KMS-11 (cell line): Measurements from ENCODE around the gene KRTAP10-12.
"Not testable (repeated sequence)": the region's sequence is repeated elsewhere in the genome, so short reads cannot be mapped to it uniquely, and the experiment has no call there.

Source experiments
- H2AFZ ChIP-seq: fragments of 200-600 bp; sonication (generic); 2 replicates; pipeline ENCODE4 v1.6.1; 2016; ENCODE audit warnings: antibody characterized with exemption, mixed run types, low read depth
- H3K27ac ChIP-seq: fragments of 200-600 bp; sonication (generic); 2 replicates; pipeline ENCODE4 v1.6.1; 2016; ENCODE audit warnings: mild to moderate bottlenecking, mixed run types
- H3K27me3 ChIP-seq: fragments of 200-600 bp; sonication (generic); 2 replicates; pipeline ENCODE4 v1.6.1; 2017; ENCODE audit warnings: mild to moderate bottlenecking, low read depth, mixed run types, moderate library complexity; ENCODE audit not compliant: insufficient read depth
- H3K36me3 ChIP-seq: fragments of 200-600 bp; sonication (generic); 2 replicates; pipeline ENCODE4 v1.6.1; 2017; ENCODE audit warnings: mild to moderate bottlenecking, mixed run types; ENCODE audit not compliant: insufficient read depth
- H3K4me1 ChIP-seq: fragments of 200-600 bp; sonication (generic); 2 replicates; pipeline ENCODE4 v1.6.1; 2016; ENCODE audit warnings: mild to moderate bottlenecking, low read depth, mixed run types; ENCODE audit not compliant: poor library complexity, severe bottlenecking
- H3K4me2 ChIP-seq: fragments of 200-600 bp; sonication (generic); 2 replicates; pipeline ENCODE4 v1.7.0; 2016; ENCODE audit warnings: mild to moderate bottlenecking, mixed run types
- H3K4me3 ChIP-seq: fragments of 200-600 bp; sonication (generic); IDR thresholded peaks from 2 replicates; pipeline ENCODE4 v1.6.1; 2017; ENCODE audit warnings: low read depth, low read length, mixed read lengths; ENCODE audit not compliant: insufficient read depth
- H3K79me2 ChIP-seq: fragments of 200-600 bp; sonication (generic); 2 replicates; pipeline ENCODE4 v1.6.1; 2016; ENCODE audit warnings: low read depth, mixed run types; ENCODE audit not compliant: insufficient read depth
- H3K9ac ChIP-seq: fragments of 200-600 bp; sonication (generic); 2 replicates; pipeline ENCODE4 v1.6.1; 2016; ENCODE audit warnings: mild to moderate bottlenecking, mixed run types
- H4K20me1 ChIP-seq: fragments of 200-600 bp; sonication (generic); 2 replicates; pipeline ENCODE4 v1.6.1; 2016; ENCODE audit warnings: mild to moderate bottlenecking, mixed run types; ENCODE audit not compliant: insufficient read depth
- TF ChIP-seq, protein P1 (sequence below): fragments of 200-600 bp; sonication (generic); conservative IDR thresholded peaks from 2 replicates; pipeline ENCODE4 v1.6.1; 2017; ENCODE audit warnings: low read depth, mild to moderate bottlenecking, antibody characterized with exemption, low read length, moderate library complexity, mixed read lengths

Gene KRTAP10-12, protein sequence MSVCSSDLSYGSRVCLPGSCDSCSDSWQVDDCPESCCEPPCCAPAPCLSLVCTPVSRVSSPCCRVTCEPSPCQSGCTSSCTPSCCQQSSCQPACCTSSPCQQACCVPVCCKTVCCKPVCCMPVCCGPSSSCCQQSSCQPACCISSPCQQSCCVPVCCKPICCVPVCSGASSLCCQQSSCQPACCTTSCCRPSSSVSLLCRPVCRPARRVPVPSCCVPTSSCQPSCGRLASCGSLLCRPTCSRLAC

DNA sequence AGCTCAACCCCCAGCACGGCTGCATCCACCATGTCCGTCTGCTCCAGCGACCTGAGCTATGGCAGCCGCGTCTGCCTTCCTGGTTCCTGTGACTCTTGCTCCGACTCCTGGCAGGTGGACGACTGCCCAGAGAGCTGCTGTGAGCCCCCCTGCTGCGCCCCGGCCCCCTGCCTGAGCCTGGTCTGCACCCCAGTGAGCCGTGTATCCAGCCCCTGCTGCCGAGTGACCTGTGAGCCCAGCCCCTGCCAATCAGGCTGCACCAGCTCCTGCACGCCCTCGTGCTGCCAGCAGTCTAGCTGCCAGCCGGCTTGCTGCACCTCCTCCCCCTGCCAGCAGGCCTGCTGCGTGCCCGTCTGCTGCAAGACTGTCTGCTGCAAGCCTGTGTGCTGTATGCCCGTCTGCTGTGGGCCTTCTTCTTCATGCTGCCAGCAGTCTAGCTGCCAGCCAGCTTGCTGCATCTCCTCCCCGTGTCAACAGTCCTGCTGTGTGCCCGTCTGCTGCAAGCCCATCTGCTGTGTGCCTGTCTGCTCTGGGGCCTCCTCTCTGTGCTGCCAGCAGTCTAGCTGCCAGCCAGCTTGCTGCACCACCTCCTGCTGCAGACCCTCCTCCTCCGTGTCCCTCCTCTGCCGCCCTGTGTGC lies at the start of gene KRTAP10-12:
TSS of gene KRTAP10-12 (plus strand) at position 1 of the 639 bp plus-strand sequence. CDS start at position 31, 30 bp downstream.
- H3K4me3 ChIP-seq, H3K4me2 ChIP-seq, H3K4me1 ChIP-seq, H3K9ac ChIP-seq, H3K36me3 ChIP-seq, H2AFZ ChIP-seq, H4K20me1 ChIP-seq, H3K79me2 ChIP-seq, H3K27ac ChIP-seq: not testable (repeated sequence)
- peaks cover 83% of the 10 kb centered on the region for H3K27me3 ChIP-seq

DNA sequence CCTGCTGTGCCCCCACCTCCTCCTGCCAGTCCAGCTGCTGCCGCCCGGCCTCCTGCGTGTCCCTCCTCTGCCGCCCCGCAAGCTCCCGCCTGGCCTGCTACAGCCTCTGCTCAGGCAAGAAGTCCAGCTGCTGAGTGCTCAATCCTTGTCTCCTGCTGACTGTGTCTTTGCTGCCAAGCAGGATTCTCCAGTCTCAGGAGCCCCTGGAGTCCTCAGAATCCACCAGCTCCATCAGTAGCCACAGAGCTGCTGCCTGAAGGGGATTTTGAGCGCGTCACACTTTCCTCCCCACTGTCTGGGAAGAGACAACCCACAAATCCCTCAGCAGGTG lies 49.8 kb upstream of the KRTAP10-12 start:
- H3K4me3 ChIP-seq = no peak overlapping the region
- TF ChIP-seq, protein P1, sequence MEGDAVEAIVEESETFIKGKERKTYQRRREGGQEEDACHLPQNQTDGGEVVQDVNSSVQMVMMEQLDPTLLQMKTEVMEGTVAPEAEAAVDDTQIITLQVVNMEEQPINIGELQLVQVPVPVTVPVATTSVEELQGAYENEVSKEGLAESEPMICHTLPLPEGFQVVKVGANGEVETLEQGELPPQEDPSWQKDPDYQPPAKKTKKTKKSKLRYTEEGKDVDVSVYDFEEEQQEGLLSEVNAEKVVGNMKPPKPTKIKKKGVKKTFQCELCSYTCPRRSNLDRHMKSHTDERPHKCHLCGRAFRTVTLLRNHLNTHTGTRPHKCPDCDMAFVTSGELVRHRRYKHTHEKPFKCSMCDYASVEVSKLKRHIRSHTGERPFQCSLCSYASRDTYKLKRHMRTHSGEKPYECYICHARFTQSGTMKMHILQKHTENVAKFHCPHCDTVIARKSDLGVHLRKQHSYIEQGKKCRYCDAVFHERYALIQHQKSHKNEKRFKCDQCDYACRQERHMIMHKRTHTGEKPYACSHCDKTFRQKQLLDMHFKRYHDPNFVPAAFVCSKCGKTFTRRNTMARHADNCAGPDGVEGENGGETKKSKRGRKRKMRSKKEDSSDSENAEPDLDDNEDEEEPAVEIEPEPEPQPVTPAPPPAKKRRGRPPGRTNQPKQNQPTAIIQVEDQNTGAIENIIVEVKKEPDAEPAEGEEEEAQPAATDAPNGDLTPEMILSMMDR = no peak

DNA sequence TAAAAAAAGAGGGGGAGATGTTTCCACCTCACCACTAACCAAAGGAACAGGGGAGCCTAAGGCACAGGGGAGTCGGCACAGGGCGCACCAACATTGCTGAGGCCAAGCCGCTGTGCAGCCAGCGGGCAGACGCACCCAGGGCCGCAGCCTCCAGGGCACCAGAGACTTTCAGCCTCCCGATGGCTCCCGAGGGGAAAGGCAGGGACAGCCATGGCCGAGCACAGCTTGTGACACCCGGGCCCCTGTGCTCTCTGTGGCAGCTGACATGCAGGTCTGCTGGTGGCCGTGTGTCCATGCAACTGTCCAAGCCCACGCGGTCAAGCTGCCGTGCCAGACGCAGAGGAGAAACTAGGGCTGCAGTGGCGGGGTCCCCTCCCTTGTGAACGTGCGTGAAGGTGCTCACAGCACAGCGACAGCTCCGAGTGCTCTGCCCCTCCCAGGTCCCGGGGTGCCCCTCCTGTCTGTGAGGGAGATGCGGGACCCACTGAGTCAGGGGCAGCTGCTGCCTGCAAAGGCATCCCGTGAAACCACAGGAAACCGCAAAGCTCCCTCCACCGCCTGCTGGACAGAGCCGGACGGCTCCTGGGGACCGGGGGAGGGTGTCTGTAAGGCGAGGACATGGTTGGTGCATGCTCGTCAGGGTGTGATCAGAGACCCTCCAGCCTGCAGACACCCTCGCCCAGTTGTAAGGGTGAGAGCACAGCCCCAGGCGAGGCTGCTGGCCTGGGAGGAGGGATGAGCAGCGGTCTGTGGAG lies 48.2 kb upstream of the KRTAP10-12 start:
- H3K9ac ChIP-seq = no peak overlapping the region
- H3K36me3 ChIP-seq = no peaks in the 10 kb centered on the region
- no peak overlapping the region for H3K4me3 ChIP-seq
- no peak overlapping the region for H2AFZ ChIP-seq
- H3K27ac ChIP-seq = no peak overlapping the region
- no peak overlapping the region for H3K4me2 ChIP-seq
- no peaks in the 10 kb centered on the region for H4K20me1 ChIP-seq
- TF ChIP-seq, protein P1 = no peak
- H3K79me2 ChIP-seq = no peaks in the 10 kb centered on the region
- peaks cover 82% of the 10 kb centered on the region for H3K27me3 ChIP-seq
- no peaks in the 10 kb centered on the region for H3K4me1 ChIP-seq

More for the DNA sequence above, 49.8 kb upstream of the KRTAP10-12 start:
- Histone ChIP-seq H3K4me2 (no peak overlapping the region), H4K20me1 (no peaks in the 10 kb centered on the region), H3K27me3 (peaks cover 82% of the 10 kb centered on the region), H3K4me1 (no peaks in the 10 kb centered on the region), H3K27ac (no peak overlapping the region), H3K79me2 (no peaks in the 10 kb centered on the region), H3K9ac (no peak overlapping the region), H2AFZ (no peak overlapping the region), H3K36me3 (no peaks in the 10 kb centered on the region)

DNA sequence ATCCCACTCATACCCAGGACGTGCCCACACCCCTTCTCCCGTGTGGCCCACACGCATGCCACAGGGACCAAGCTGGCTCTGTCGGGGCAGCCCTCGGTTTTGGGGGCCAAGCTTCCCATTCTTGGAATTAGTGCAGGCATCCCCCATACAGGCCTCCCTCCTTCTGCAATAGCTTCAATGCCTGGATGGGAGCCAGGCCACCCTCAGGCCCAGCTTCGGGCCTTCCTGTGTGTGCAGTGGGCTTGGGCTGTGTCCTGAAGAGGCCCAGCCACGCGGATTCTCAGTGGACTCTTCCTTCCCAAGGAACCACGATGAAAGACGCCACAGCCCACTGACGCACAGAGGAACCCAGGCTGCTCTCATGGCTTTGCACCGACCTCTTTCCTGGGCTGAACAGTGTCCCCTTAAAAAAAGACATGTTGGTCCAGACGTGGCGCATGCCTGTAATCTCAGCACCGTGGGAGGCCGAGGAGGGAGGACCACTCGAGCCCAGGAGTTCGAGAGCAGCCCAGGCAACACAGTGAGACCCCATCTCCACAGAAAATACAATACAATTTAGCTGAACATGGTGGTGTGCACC lies 47.4 kb upstream of the KRTAP10-12 start:
- TF ChIP-seq, protein P1 = no peak
- H3K4me1 ChIP-seq = no peaks in the 10 kb centered on the region
- H3K27me3 ChIP-seq = peaks cover 80% of the 10 kb centered on the region

More for the DNA sequence above, 47.4 kb upstream of the KRTAP10-12 start:
- Histone ChIP-seq H3K27ac (no peak overlapping the region), H3K36me3 (no peaks in the 10 kb centered on the region), H3K4me2 (no peak overlapping the region), H4K20me1 (no peaks in the 10 kb centered on the region), H3K79me2 (no peaks in the 10 kb centered on the region), H3K4me3 (no peak overlapping the region), H3K9ac (no peak overlapping the region), H2AFZ (no peak overlapping the region)
